OCI-LY1 (cell line): ENCODE measurements around the gene NCAPH2.

ENCODE experiments used
- EZH2 ChIP-seq: fragments of 200-600 bp; sonication (generic), shearing (Covaris generic); IDR thresholded peaks from 2 replicates; pipeline ENCODE4 v1.8.0; 2017; ENCODE audit warnings: borderline replicate concordance, mixed run types, mild to moderate bottlenecking, antibody characterized with exemption, low read length, moderate library complexity, mixed read lengths
- TF ChIP-seq, protein P1 (sequence below): fragments of 200-600 bp; sonication (generic), shearing (Covaris generic); IDR thresholded peaks from 2 replicates; pipeline ENCODE4 v1.5.1; 2017; ENCODE audit warnings: mild to moderate bottlenecking, antibody characterized with exemption, low read length, moderate library complexity, mixed read lengths

DNA sequence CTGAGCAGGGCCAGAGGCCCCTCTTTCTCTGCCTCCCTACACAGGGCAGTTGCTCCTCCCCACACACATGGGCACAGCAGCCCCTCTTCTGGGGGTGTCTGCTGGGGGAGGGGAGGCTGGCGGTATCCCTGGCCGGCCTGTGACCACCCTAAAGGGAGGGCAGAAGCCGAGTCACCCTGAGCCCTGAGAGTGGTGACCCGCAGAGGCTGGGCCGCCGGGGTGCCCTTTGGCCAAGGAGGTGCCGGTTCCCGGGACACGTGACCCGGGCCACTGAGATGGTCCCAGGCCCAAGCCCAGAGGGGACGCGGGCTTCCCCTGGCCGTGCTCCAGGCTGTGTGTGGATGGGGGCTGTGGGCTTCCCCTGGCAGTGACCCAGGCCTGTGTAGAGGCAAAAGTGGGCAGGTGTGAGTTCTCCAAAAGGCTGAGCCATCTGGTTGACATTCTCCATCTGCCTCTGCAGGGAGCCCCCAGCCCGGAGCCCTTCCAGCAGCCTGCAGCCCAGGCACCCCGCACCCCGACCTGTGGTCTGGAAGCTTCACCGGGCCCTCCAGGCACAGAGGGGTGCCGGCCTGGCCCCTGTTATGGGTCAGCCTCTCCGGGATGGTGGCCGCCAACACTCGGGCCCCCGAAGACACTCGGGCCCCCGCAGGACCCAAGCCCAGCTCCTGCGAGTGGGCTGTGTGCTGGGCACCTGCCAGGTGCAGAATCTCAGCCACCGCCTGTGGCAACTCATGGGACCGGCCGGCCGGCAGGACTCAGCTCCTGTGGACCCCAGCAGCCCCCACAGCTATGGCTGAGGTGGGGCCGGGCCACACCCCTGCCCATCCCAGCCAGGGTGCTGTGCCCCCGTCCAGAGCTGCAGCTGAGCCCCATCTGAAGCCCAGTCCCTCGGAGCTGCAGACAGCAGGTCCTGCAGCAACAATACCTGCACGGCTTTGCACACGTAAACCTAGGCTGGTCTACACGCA lies 25.6 kb upstream of the NCAPH2 start:
- TF ChIP-seq, protein P1, sequence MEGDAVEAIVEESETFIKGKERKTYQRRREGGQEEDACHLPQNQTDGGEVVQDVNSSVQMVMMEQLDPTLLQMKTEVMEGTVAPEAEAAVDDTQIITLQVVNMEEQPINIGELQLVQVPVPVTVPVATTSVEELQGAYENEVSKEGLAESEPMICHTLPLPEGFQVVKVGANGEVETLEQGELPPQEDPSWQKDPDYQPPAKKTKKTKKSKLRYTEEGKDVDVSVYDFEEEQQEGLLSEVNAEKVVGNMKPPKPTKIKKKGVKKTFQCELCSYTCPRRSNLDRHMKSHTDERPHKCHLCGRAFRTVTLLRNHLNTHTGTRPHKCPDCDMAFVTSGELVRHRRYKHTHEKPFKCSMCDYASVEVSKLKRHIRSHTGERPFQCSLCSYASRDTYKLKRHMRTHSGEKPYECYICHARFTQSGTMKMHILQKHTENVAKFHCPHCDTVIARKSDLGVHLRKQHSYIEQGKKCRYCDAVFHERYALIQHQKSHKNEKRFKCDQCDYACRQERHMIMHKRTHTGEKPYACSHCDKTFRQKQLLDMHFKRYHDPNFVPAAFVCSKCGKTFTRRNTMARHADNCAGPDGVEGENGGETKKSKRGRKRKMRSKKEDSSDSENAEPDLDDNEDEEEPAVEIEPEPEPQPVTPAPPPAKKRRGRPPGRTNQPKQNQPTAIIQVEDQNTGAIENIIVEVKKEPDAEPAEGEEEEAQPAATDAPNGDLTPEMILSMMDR: no peak
- TF ChIP-seq EZH2: no peak
